22Rv1 (cell line): Measurements from ENCODE around the gene CAMTA1.

ENCODE experiments used
- H3K27ac ChIP-seq: fragments of 450-650 bp; 2 replicates; pipeline ENCODE4 v1.5.1; 2017
- ZFX ChIP-seq: fragments of 450-650 bp; IDR thresholded peaks from 2 replicates; pipeline ENCODE4 v1.6.1; 2017; ENCODE audit warnings: antibody characterized with exemption, borderline replicate concordance
- TF ChIP-seq, protein P1 (sequence below): fragments of 450-650 bp; IDR thresholded peaks from 2 replicates; pipeline ENCODE4 v1.5.1; 2017; ENCODE audit warnings: mild to moderate bottlenecking

The CAMTA1 gene

DNA sequence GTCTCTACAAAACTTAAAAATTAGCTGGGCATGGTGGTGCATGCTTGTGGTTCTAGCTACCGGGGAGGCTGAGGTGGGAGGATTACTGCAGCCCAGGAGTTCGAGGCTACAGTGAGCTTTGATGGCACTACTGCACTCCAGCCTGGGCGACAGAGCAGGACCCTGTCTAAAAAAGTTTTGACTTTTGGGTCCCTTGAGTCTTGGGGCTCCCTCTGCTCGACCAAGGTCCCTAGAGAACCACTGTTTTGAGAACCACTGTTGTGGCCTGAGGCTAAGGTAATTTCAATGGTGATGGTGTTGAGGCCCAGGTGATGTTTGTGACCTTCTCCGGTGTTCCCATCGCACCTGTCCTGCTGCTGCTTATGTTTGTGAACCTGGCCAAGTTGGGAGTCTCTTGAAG, 3.1 kb upstream of the CAMTA1 start:
- TF ChIP-seq, protein P1, sequence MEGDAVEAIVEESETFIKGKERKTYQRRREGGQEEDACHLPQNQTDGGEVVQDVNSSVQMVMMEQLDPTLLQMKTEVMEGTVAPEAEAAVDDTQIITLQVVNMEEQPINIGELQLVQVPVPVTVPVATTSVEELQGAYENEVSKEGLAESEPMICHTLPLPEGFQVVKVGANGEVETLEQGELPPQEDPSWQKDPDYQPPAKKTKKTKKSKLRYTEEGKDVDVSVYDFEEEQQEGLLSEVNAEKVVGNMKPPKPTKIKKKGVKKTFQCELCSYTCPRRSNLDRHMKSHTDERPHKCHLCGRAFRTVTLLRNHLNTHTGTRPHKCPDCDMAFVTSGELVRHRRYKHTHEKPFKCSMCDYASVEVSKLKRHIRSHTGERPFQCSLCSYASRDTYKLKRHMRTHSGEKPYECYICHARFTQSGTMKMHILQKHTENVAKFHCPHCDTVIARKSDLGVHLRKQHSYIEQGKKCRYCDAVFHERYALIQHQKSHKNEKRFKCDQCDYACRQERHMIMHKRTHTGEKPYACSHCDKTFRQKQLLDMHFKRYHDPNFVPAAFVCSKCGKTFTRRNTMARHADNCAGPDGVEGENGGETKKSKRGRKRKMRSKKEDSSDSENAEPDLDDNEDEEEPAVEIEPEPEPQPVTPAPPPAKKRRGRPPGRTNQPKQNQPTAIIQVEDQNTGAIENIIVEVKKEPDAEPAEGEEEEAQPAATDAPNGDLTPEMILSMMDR: no peak
- no peak for TF ChIP-seq ZFX
- H3K27ac ChIP-seq: no peak overlapping the region

DNA sequence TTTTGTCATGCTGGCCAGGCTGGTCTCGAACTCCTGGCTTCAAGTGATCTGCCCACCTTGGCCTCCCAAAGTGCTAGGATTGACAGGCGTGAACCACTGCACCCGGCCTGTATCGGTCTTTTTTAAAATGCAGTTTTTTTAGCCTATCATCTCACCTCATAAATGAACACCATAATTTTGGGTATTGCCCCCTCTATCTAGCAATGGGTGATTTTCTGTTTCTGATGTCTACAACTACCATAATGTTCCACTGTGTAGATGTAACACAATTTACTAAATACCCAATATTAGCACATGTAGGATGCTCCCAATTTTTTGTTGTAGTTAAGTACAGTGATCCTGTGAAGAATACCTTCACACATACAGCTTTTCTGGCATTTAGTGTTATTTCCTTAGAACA, 2.0 kb upstream of the CAMTA1 start:
- TF ChIP-seq, protein P1: no peak
- TF ChIP-seq ZFX: no peak
- no peak overlapping the region for H3K27ac ChIP-seq

DNA sequence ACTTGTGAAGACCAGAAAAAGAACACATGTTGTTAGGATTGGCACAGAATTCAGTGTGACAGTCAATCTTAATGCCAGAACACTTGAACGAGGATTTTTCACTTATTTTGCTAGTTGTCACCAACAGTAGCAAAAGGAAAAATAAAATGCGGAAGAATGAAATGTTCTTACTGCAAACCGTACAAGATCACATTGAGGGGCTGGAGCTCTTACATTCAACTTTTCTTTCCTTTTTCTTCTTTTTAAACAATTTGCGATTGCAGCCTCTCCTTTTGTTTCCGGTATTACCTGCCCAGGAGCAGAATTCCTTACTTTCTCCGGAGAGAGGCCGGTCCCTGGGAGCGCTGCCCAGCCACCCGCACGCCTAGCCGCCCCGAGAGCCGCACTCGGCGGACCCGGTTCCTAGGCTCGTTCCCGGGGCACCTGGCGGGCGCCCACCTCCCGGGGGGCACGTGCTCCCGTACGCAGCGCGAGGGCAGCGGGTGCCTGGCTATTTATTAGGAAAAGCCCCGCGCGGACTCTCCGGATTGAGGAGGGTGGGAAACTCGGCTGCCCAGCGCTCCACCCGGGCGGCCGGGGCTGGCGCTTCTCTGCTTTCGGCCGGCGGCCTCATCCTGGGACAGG, 1.2 kb upstream of the CAMTA1 start:
- peak overlapping the region; percentile 92 for H3K27ac ChIP-seq
- TF ChIP-seq ZFX: no peak
- TF ChIP-seq, protein P1: no peak

DNA sequence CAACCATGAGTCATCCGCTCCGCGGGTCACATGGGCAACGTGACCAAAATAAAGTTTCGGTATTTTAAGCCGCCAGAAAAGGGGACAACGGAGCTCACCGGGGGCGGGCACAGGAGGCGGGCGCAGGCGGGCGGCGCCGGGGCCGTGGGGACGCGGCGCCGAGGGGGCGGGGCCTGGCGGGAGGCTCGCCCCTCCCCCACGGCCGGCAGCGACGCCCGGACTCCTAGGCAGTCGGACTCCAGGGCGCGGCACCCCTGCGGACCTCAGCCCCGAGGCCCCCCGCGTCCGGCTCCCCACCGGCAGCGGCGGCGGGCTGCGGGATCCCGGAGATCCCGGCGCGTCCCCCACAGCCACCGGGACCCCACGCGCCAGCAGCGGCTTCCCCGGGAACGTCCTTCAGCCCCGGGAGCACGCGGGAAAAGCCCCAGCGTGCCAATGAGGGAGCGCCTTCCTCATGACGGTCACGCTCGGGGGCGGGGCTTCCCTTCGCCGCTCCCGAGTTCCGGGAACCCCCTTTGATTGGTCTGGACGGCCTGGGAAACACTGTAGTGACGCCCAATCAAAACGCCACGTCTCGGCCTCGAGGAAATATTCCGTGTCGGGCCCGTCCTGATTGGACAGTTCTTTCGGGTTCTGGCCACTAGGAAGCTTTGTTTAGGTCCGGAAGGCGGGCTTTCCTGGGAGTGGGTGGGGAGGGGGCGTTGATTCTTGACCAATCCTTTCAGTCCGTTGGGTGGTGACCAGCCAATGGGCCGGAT, 515 bp upstream of the CAMTA1 start:
- TF ChIP-seq ZFX: no peak
- TF ChIP-seq, protein P1: no peak
- H3K27ac ChIP-seq: peak overlapping the region; percentile 92

DNA sequence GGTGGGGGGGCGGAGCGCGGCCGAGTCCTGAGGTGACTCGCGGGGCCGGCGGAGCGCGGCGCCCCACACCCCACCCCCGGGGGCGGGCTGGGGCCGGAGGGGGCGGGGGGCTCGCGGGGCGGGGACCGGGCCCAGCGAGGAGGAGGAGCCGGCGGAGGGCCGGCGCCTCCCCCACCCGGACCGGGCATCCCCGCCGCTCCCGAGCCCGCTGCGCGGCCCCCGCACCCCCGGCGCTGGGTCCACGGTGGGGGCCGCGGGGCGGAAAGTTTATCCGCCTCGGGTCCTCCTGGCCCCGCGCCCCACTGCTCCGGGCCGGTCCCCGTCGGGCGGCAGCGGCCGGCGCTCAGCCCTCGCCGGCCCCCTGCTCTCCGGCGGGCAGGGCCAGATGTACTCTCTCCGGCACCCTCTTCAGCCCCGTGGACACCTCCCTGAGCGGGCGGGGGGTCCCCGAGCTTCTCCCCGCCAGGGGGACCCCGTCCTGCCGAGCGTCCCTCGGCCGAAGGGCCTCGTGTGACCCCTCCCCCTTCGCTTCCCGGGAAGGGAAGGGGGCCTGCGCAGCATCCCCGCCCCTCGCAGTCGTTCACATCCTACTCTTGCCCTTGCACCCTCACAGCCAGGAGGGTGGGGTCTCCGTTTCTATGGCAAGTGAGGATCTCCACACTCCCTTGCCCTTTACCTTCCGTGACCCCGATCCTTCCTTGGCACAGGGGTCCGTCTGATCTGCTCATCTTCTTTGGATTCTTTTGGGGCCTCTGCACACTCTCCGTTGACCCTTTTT, 663 bp downstream of the CAMTA1 start:
- peak overlapping the region; percentile 92 for H3K27ac ChIP-seq
- TF ChIP-seq, protein P1: no peak
- TF ChIP-seq ZFX: no peak

DNA sequence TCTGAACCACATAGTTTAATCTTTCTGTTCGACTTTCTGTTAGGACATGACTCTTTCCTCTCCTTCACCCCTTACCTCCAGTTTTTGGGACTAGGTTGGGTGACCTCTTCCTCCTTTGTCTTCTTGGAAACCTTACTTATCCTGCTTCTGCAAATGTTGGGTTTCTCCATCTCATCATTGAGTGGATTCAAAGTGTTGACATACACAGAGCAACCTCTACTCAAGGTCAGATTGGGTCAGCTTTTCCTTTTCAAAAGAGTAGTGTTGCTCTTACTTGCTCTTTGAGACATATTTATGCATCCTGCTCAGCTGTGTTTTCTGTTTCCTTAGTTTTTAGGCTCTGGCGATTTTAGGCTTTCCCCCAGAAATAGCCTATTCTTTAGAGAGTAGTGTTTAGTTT, 3.7 kb downstream of the CAMTA1 start:
- no peak for TF ChIP-seq ZFX
- TF ChIP-seq, protein P1: no peak

More for the DNA sequence above, 3.7 kb downstream of the CAMTA1 start:
- no peak overlapping the region for H3K27ac ChIP-seq
